ENCODE results near the gene TCF15.
A peak's percentile ranks its signal among the peaks of the same experiment; 100 is the strongest.
"Not testable (repeated sequence)": the region's sequence is repeated elsewhere in the genome, so short reads cannot be mapped to it uniquely, and the experiment has no call there.

The TCF15 gene

GRCh38 chr20:647479-648019 is 37.4 kb upstream of the TCF15 start:
- DNase-seq (ENCODE audit: insufficient read length, low spot score) (no peak), FAIRE-seq (no peak)
- TF ChIP-seq POLR2A (IDR thresholded peaks at IDR 0.05; ENCODE audit: low read depth, low read length): no peak

- TF ChIP-seq POLR2A (IDR thresholded peaks at IDR 0.05; ENCODE audit: low read depth, low read length): no peak
- no peak for DNase-seq (ENCODE audit: insufficient read length, low spot score)
- FAIRE-seq: no peak
Observed at GRCh38 chr20:646868-647233, 36.7 kb upstream of the TCF15 start.

- FAIRE-seq: no peak
- TF ChIP-seq POLR2A (IDR thresholded peaks at IDR 0.05; ENCODE audit: low read depth, low read length): no peak
- no peak for DNase-seq (ENCODE audit: insufficient read length, low spot score)
Observed at GRCh38 chr20:646107-646867, 36.2 kb upstream of the TCF15 start.

GRCh38 chr20:645318-646106 is 35.4 kb upstream of the TCF15 start:
- DNase-seq (ENCODE audit: insufficient read length, low spot score) (peak; percentile 92), FAIRE-seq (no peak)
- no peak for TF ChIP-seq POLR2A (IDR thresholded peaks at IDR 0.05; ENCODE audit: low read depth, low read length)

GRCh38 chr20:644692-645317 is 34.7 kb upstream of the TCF15 start:
- DNase-seq (ENCODE audit: insufficient read length, low spot score) (no peak), FAIRE-seq (no peak)
- no peak for TF ChIP-seq POLR2A (IDR thresholded peaks at IDR 0.05; ENCODE audit: low read depth, low read length)

GRCh38 chr20:642398-643174 is 32.5 kb upstream of the TCF15 start:
- DNase-seq (ENCODE audit: insufficient read length, low spot score) (no peak), FAIRE-seq (no peak)
- TF ChIP-seq POLR2A (IDR thresholded peaks at IDR 0.05; ENCODE audit: low read depth, low read length): no peak

- not testable (repeated sequence) for DNase-seq (ENCODE audit: insufficient read length, low spot score); FAIRE-seq
Observed at GRCh38 chr20:642013-642397, 31.9 kb upstream of the TCF15 start.

GRCh38 chr20:641516-641875 is 31.4 kb upstream of the TCF15 start:
- FAIRE-seq (no peak), DNase-seq (ENCODE audit: insufficient read length, low spot score) (no peak)
- no peak for TF ChIP-seq POLR2A (IDR thresholded peaks at IDR 0.05; ENCODE audit: low read depth, low read length)

- FAIRE-seq (no peak), DNase-seq (ENCODE audit: insufficient read length, low spot score) (no peak)
- TF ChIP-seq POLR2A (IDR thresholded peaks at IDR 0.05; ENCODE audit: low read depth, low read length): no peak
Observed at GRCh38 chr20:640674-641515, 30.8 kb upstream of the TCF15 start.

GRCh38 chr20:638579-638978 is 28.5 kb upstream of the TCF15 start:
- TF ChIP-seq POLR2A (IDR thresholded peaks at IDR 0.05; ENCODE audit: low read depth, low read length): no peak
- DNase-seq (ENCODE audit: insufficient read length, low spot score) (no peak), FAIRE-seq (no peak)

GRCh38 chr20:637559-637958 is 27.4 kb upstream of the TCF15 start:
- DNase-seq (ENCODE audit: insufficient read length, low spot score): no peak
- TF ChIP-seq POLR2A (IDR thresholded peaks at IDR 0.05; ENCODE audit: low read depth, low read length): no peak
- FAIRE-seq: no peak

- FAIRE-seq: no peak
- no peak for TF ChIP-seq POLR2A (IDR thresholded peaks at IDR 0.05; ENCODE audit: low read depth, low read length)
- no peak for DNase-seq (ENCODE audit: insufficient read length, low spot score)
Observed at GRCh38 chr20:635893-636338, 25.8 kb upstream of the TCF15 start.

Data from H54 (cell line).